Subcutaneous abdominal adipose tissue (tissue), 5 donors: ENCODE measurements around the gene RBM22.

Experiments
- H3K27ac ChIP-seq: one replicate; pipeline ENCODE4 v1.7.0; 2013; ENCODE audit warnings: low read depth, mild to moderate bottlenecking, inconsistent platforms, low read length, moderate library complexity
- H3K27me3 ChIP-seq, 5 donors: one replicate each; pipeline ENCODE4 v1.7.0; 2013; ENCODE audit warnings: low read length in 5 of 5, inconsistent platforms in 1 of 5; ENCODE audit not compliant: control insufficient read depth in 5 of 5, insufficient read depth in 4 of 5
- H3K36me3 ChIP-seq, 5 donors: one replicate each; pipeline ENCODE4 v1.7.0; 2013; ENCODE audit warnings: low read length in 5 of 5; ENCODE audit not compliant: control insufficient read depth in 5 of 5, insufficient read depth in 5 of 5
- H3K4me1 ChIP-seq, 5 donors: one replicate each; pipeline ENCODE4 v1.7.0; 2013; ENCODE audit warnings: low read length in 5 of 5, mild to moderate bottlenecking in 3 of 5, moderate library complexity in 1 of 5; ENCODE audit not compliant: control insufficient read depth in 5 of 5, insufficient read depth in 5 of 5
- H3K4me3 ChIP-seq, 5 donors: one replicate each; pipeline ENCODE4 v1.7.0; 2013; ENCODE audit warnings: low read length in 5 of 5, low read depth in 1 of 5
- H3K9ac ChIP-seq, 5 donors: one replicate each; pipeline ENCODE4 v1.7.0; 2013; ENCODE audit warnings: low read length in 5 of 5, mild to moderate bottlenecking in 4 of 5, moderate library complexity in 3 of 5
- H3K9me3 ChIP-seq, 5 donors: one replicate each; pipeline ENCODE4 v1.7.0; 2013; ENCODE audit warnings: low read length in 5 of 5; ENCODE audit not compliant: control insufficient read depth in 5 of 5
- donor health status: healthy.
- donor health status: healthy.
- donor health status: healthy.
- donor health status: healthy.
- donor health status: healthy.

Gene RBM22

GRCh38 chr5:150655221-150655620 lies 45.6 kb downstream of the RBM22 start:
- Histone ChIP-seq H3K36me3 (peaks cover 0 to 17% (median 9%) of the 10 kb centered on the region in 5 donors), H3K4me1 (peaks cover 16 to 72% (median 60%) of the 10 kb centered on the region in 5 donors), H3K4me3 (no peak overlapping the region), H3K27me3 (no peaks in the 10 kb centered on the region), H3K9ac (no peak overlapping the region), H3K9me3 (no peaks in the 10 kb centered on the region), H3K27ac (peak overlapping the region; percentile 77)

- Histone ChIP-seq H3K27me3 (no peaks in the 10 kb centered on the region), H3K27ac (peak overlapping the region; percentile 94), H3K9me3 (no peaks in the 10 kb centered on the region), H3K36me3 (peaks cover 0 to 30% (median 21%) of the 10 kb centered on the region in 5 donors), H3K4me1 (peaks cover 15 to 68% (median 58%) of the 10 kb centered on the region in 5 donors), H3K9ac (peak overlapping the region in 2 of 5 donors; percentile 32 to 92), H3K4me3 (no peak overlapping the region)
These were observed 46.9 kb downstream of the RBM22 start for GRCh38 chr5:150653762-150654556.

DNA sequence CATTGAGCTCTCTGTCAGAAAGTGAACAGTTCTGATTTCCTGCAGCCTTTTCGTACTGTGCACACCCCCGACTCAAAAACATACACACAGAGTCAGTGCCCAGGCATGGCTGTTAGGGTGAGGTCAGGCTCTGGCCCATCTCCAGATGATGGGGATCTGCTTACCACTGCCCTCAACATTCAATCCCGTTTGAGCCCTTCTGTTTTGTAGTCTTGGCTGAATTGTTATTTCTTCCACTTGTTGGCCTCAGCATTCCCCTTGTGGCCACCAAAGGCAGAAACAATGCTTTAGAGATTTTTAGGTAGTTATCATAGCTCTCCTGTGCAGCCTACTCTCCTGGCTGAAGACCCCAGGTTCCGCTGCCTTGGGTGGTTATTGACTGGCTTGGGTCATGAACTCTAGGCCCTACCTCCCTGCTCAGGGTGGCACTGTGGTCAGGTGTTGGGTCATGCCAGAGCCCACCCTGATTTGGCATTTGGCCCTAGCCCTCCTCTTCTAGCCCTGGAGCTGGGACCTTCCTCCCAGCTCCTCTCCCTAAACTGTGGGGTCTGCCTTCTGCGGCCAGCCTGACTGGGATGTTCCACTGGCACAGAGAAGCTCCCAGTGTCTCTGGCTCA lies 47.6 kb downstream of the RBM22 start:
- H3K9ac ChIP-seq: peak overlapping the region in 2 of 5 donors; percentile 47 to 92

DNA sequence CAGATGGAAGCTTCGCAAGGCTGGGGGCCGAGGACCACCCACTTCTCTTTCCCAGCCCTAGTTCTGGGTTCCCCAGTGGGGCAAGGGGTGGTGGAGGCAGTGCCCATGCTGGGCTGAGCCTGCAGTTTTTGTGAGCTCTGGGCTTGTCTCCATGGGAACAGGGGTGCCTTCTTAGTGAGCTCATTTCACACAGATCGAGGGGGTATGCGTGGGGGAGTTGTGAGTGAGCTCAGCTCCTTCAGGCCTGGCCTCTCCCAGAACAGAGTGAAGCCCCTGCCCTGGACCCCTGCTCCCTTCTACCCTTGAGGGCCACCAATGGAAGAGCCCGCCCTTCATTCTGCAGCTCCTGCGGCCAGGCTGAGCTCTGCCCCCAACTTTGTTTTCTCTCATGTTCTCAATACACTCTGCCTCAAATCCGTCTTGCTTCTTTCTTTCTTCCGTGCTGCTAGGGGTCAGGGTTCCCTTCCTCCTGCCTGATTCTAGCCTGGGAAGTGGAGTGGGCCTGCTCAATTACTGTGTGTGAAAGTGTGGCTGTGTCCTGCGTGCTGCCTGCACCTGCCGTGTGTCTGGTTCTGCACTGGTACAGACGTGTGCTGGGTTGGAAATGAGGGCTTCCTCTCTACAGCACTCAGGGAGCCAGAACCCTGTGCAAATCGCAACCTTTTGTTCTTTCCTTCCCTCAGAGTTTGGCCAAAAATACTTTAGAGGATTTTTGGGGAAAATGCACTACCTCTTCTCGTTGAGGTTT lies 48.8 kb downstream of the RBM22 start:
- peak overlapping the region in 3 of 5 donors; percentile 9 to 19 (median 14) for H3K9ac ChIP-seq
- H3K36me3 ChIP-seq: peaks cover 0 to 41% (median 33%) of the 10 kb centered on the region in 5 donors
- H3K27me3 ChIP-seq: no peaks in the 10 kb centered on the region
- no peaks in the 10 kb centered on the region for H3K9me3 ChIP-seq
- H3K4me3 ChIP-seq: no peak overlapping the region
- H3K27ac ChIP-seq: peak overlapping the region; percentile 94
- H3K4me1 ChIP-seq: peaks cover 12 to 62% (median 52%) of the 10 kb centered on the region in 5 donors

More for the DNA sequence above, 47.6 kb downstream of the RBM22 start:
- peak overlapping the region; percentile 94 for H3K27ac ChIP-seq
- H3K27me3 ChIP-seq: no peaks in the 10 kb centered on the region
- peaks cover 0 to 37% (median 28%) of the 10 kb centered on the region in 5 donors for H3K36me3 ChIP-seq
- H3K4me3 ChIP-seq: no peak overlapping the region
- H3K9me3 ChIP-seq: no peaks in the 10 kb centered on the region
- H3K4me1 ChIP-seq: peaks cover 12 to 63% (median 51%) of the 10 kb centered on the region in 5 donors

DNA sequence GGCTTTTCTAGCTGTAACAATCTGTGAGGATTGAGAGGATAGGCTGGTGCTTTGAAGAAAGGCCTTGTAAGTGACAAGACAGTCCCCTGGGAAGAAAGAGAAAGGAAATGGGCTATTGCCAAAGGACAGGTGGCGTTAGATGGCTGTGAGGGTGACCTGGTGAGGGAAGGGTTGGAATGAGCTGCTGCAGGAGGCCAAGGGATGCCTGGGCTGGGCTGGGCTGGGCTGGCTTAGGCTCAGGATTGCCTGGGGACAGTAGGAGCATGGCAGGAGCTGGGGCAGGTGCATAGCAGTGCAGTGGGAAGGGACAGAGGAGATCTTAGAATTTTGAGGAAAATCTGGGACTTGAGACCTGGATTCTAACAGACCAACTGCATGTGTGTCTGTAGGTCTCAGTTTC lies 49.5 kb downstream of the RBM22 start:
- H3K27ac ChIP-seq: peak overlapping the region; percentile 24
- no peaks in the 10 kb centered on the region for H3K9me3 ChIP-seq
- peaks cover 11 to 58% (median 48%) of the 10 kb centered on the region in 5 donors for H3K4me1 ChIP-seq
- H3K27me3 ChIP-seq: no peaks in the 10 kb centered on the region
- H3K4me3 ChIP-seq: no peak overlapping the region
- no peak overlapping the region for H3K9ac ChIP-seq
- peaks cover 0 to 41% (median 33%) of the 10 kb centered on the region in 5 donors for H3K36me3 ChIP-seq

GRCh38 chr5:150650021-150651006 lies 50.5 kb downstream of the RBM22 start:
- Histone ChIP-seq H3K4me3 (no peak overlapping the region), H3K27me3 (no peaks in the 10 kb centered on the region), H3K4me1 (peaks cover 15 to 56% (median 46%) of the 10 kb centered on the region in 5 donors), H3K27ac (peak overlapping the region; percentile 24), H3K9ac (peak overlapping the region in 1 of 5 donors; percentile 27), H3K36me3 (peaks cover 0 to 41% (median 33%) of the 10 kb centered on the region in 5 donors), H3K9me3 (no peaks in the 10 kb centered on the region)

DNA sequence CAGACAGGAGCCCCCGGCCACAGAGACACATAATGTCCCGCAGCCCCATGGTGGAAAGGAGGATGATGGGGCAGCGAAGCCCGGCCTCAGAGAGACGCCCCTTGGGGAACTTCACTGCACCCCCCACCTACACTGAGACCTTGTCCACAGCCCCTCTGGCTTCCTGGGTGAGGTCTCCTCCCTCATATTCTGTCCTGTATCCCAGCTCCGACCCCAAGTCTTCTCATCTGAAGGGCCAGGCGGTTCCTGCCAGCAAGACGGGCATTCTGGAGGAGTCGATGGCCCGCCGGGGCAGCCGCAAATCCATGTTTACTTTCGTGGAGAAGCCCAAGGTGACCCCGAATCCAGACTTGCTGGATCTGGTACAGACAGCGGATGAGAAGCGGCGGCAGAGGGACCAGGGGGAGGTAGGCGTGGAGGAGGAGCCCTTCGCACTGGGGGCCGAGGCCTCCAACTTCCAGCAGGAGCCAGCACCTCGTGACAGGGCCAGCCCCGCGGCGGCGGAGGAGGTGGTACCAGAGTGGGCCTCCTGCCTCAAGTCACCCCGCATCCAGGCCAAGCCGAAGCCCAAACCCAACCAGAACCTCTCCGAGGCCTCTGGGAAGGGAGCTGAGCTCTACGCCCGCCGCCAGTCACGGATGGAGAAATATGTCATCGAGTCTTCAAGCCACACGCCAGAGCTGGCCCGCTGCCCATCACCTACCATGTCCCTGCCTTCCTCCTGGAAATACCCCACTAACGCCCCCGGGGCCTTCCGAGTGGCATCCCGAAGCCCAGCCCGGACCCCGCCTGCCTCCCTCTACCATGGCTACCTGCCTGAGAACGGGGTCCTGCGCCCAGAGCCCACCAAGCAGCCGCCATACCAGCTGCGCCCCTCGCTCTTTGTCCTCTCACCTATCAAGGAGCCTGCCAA lies 51.5 kb downstream of the RBM22 start:
- no peak overlapping the region for H3K9ac ChIP-seq
- H3K4me1 ChIP-seq: peaks cover 20 to 65% (median 55%) of the 10 kb centered on the region in 5 donors
- H3K27ac ChIP-seq: no peak overlapping the region

DNA sequence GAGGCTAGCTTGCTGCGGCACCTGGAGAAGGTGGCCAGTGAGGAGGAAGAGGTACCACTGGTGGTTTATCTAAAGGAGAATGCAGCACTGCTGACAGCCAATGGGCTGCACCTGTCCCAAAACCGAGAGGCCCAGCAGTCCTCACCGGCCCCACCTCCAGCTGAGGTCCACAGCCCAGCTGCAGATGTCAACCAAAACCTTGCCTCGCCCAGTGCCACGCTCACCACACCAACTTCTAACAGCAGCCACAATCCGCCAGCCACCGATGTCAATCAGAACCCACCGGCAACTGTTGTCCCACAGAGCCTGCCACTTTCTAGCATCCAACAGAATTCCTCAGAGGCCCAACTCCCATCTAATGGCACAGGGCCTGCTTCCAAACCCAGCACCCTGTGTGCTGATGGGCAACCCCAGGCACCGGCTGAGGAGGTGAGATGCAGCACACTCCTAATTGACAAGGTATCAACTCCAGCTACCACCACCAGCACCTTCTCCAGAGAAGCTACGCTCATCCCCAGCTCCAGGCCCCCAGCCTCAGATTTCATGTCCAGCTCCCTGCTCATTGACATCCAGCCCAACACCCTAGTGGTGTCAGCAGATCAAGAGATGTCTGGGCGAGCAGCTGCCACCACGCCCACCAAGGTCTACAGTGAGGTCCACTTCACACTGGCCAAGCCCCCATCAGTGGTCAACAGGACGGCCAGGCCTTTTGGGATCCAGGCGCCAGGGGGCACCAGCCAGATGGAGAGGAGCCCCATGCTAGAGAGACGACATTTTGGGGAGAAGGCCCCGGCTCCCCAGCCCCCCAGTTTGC lies 52.4 kb downstream of the RBM22 start:
- Histone ChIP-seq H3K9me3 (no peaks in the 10 kb centered on the region), H3K27ac (peak overlapping the region; percentile 50), H3K36me3 (peaks cover 0 to 41% (median 33%) of the 10 kb centered on the region in 5 donors), H3K27me3 (no peaks in the 10 kb centered on the region), H3K4me3 (no peak overlapping the region), H3K4me1 (peaks cover 20 to 60% (median 58%) of the 10 kb centered on the region in 5 donors), H3K9ac (no peak overlapping the region)

More for the DNA sequence above, 51.5 kb downstream of the RBM22 start:
- Histone ChIP-seq H3K4me3 (no peak overlapping the region), H3K27me3 (no peaks in the 10 kb centered on the region), H3K9me3 (no peaks in the 10 kb centered on the region), H3K36me3 (peaks cover 0 to 41% (median 33%) of the 10 kb centered on the region in 5 donors)
